GM18499 (cell line): Measurements from ENCODE around the gene TNFRSF18.
"Not testable (repeated sequence)": the region's sequence is repeated elsewhere in the genome, so short reads cannot be mapped to it uniquely, and the experiment has no call there.

Source experiments
- ATAC-seq: cut with Tn5 transposase; IDR thresholded peaks from one replicate; pipeline ENCODE4 v1.9.1; 2021; ENCODE audit warnings: moderate number of reproducible peaks; ENCODE audit not compliant: insufficient read depth, unreplicated experiment

Gene TNFRSF18

GRCh38 chr1:1200876-1201810, 5.2 kb downstream of the TNFRSF18 start:
- no peak for ATAC-seq

- ATAC-seq = no peak
These were observed 6.2 kb downstream of the TNFRSF18 start for GRCh38 chr1:1199961-1200875.

GRCh38 chr1:1199141-1199960, 7.0 kb downstream of the TNFRSF18 start:
- no peak for ATAC-seq

- ATAC-seq = no peak
These were observed 7.8 kb downstream of the TNFRSF18 start for GRCh38 chr1:1198423-1199140.

GRCh38 chr1:1197551-1198422, 8.6 kb downstream of the TNFRSF18 start:
- no peak for ATAC-seq

GRCh38 chr1:1197188-1197500, 9.2 kb downstream of the TNFRSF18 start:
- no peak for ATAC-seq

GRCh38 chr1:1196431-1197187, 9.8 kb downstream of the TNFRSF18 start:
- no peak for ATAC-seq

- ATAC-seq = not testable (repeated sequence)
These were observed 10.7 kb downstream of the TNFRSF18 start for GRCh38 chr1:1195726-1196125.

GRCh38 chr1:1194723-1195122, 11.7 kb downstream of the TNFRSF18 start:
- no peak for ATAC-seq

- ATAC-seq = no peak
These were observed 14.7 kb downstream of the TNFRSF18 start for GRCh38 chr1:1191734-1192133.

GRCh38 chr1:1189111-1189510, 17.3 kb downstream of the TNFRSF18 start:
- ATAC-seq = no peak

- ATAC-seq = no peak
These were observed 18.5 kb downstream of the TNFRSF18 start for GRCh38 chr1:1187938-1188337.

GRCh38 chr1:1185101-1185765, 21.2 kb downstream of the TNFRSF18 start:
- ATAC-seq = no peak

GRCh38 chr1:1183833-1184775, 22.3 kb downstream of the TNFRSF18 start:
- no peak for ATAC-seq

GRCh38 chr1:1183221-1183747, 23.1 kb downstream of the TNFRSF18 start:
- ATAC-seq = no peak

GRCh38 chr1:1182491-1183220, 23.7 kb downstream of the TNFRSF18 start:
- no peak for ATAC-seq
